Subcutaneous abdominal adipose tissue (tissue), 5 donors: Measurements from ENCODE around the gene MROH7.

Source experiments
- H3K27ac ChIP-seq: one replicate; pipeline ENCODE4 v1.7.0; 2013; ENCODE audit warnings: low read depth, mild to moderate bottlenecking, inconsistent platforms, low read length, moderate library complexity
- H3K27me3 ChIP-seq, 5 donors: one replicate each; pipeline ENCODE4 v1.7.0; 2013; ENCODE audit warnings: low read length in 5 of 5, inconsistent platforms in 1 of 5; ENCODE audit not compliant: control insufficient read depth in 5 of 5, insufficient read depth in 4 of 5
- H3K36me3 ChIP-seq, 5 donors: one replicate each; pipeline ENCODE4 v1.7.0; 2013; ENCODE audit warnings: low read length in 5 of 5; ENCODE audit not compliant: control insufficient read depth in 5 of 5, insufficient read depth in 5 of 5
- H3K4me1 ChIP-seq, 5 donors: one replicate each; pipeline ENCODE4 v1.7.0; 2013; ENCODE audit warnings: low read length in 5 of 5, mild to moderate bottlenecking in 3 of 5, moderate library complexity in 1 of 5; ENCODE audit not compliant: control insufficient read depth in 5 of 5, insufficient read depth in 5 of 5
- H3K4me3 ChIP-seq, 5 donors: one replicate each; pipeline ENCODE4 v1.7.0; 2013; ENCODE audit warnings: low read length in 5 of 5, low read depth in 1 of 5
- H3K9ac ChIP-seq, 5 donors: one replicate each; pipeline ENCODE4 v1.7.0; 2013; ENCODE audit warnings: low read length in 5 of 5, mild to moderate bottlenecking in 4 of 5, moderate library complexity in 3 of 5
- H3K9me3 ChIP-seq, 5 donors: one replicate each; pipeline ENCODE4 v1.7.0; 2013; ENCODE audit warnings: low read length in 5 of 5; ENCODE audit not compliant: control insufficient read depth in 5 of 5
- donor health status: healthy.
- donor health status: healthy.
- donor health status: healthy.
- donor health status: healthy.
- donor health status: healthy.

Gene MROH7

DNA sequence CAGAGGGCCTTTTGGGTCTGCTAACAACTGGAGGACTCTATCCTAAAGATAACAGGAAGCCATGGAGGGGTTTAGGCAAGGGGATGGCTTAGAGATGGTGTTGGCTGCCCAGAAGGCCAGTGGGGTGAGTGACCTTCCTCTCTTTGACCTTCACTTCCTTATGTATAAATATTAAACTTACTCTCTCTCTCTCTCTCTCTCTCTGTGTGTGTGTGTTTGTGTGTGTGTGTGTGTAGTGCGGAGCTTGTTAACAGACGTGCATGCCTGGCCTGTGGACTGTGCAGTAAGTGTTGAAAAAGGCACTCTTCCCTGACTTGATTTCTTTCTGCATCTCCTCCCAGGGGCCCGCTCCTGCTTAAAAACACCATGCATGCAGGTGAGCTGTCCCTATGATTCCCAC is 10.0 kb downstream of the MROH7 start:
- no peaks in the 10 kb centered on the region for H3K27me3 ChIP-seq
- no peak overlapping the region for H3K9ac ChIP-seq
- H3K36me3 ChIP-seq: no peaks in the 10 kb centered on the region
- no peaks in the 10 kb centered on the region for H3K9me3 ChIP-seq
- peaks cover 0 to 9% (median 0%) of the 10 kb centered on the region in 5 donors for H3K4me1 ChIP-seq
- H3K4me3 ChIP-seq: no peak overlapping the region
- H3K27ac ChIP-seq: no peak overlapping the region

DNA sequence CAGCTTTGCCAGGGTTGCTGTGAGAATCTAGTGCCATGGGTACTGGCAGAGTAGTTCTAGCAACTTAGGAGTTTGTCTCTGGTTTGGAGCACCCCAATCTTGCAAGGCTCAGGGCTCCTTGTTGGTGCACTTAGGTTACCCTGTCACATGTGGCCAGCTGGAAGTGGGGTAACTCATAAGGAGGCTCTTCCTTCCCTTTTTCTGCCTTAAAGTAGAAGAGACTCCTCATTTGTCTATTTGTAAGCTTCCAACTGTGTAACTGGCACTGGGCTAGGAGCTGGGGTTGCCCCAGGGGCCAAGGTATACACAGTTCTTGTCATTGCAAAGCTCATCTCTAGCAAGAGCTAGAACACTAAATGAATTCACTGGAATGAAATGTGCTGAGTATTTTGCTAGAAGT is 10.6 kb downstream of the MROH7 start:
- Histone ChIP-seq H3K9me3 (no peaks in the 10 kb centered on the region), H3K4me3 (no peak overlapping the region), H3K27me3 (no peaks in the 10 kb centered on the region), H3K36me3 (no peaks in the 10 kb centered on the region), H3K27ac (no peak overlapping the region), H3K4me1 (peaks cover 0 to 9% (median 0%) of the 10 kb centered on the region in 5 donors), H3K9ac (no peak overlapping the region)

- Histone ChIP-seq H3K27ac (no peak overlapping the region), H3K36me3 (no peaks in the 10 kb centered on the region), H3K27me3 (no peaks in the 10 kb centered on the region), H3K9ac (no peak overlapping the region), H3K4me1 (peaks cover 0 to 9% (median 0%) of the 10 kb centered on the region in 5 donors), H3K9me3 (peaks cover 0 to 4% (median 2%) of the 10 kb centered on the region in 5 donors), H3K4me3 (no peak overlapping the region)
Observed at GRCh38 chr1:54653036-54653435, 11.4 kb downstream of the MROH7 start.

- H3K4me1 ChIP-seq: no peaks in the 10 kb centered on the region
- H3K36me3 ChIP-seq: no peaks in the 10 kb centered on the region
- H3K9me3 ChIP-seq: peaks cover 2 to 13% (median 9%) of the 10 kb centered on the region in 5 donors
- H3K9ac ChIP-seq: no peak overlapping the region
- no peaks in the 10 kb centered on the region for H3K27me3 ChIP-seq
- H3K27ac ChIP-seq: no peak overlapping the region
- H3K4me3 ChIP-seq: no peak overlapping the region
Observed at GRCh38 chr1:54658164-54658913, 16.8 kb downstream of the MROH7 start.

DNA sequence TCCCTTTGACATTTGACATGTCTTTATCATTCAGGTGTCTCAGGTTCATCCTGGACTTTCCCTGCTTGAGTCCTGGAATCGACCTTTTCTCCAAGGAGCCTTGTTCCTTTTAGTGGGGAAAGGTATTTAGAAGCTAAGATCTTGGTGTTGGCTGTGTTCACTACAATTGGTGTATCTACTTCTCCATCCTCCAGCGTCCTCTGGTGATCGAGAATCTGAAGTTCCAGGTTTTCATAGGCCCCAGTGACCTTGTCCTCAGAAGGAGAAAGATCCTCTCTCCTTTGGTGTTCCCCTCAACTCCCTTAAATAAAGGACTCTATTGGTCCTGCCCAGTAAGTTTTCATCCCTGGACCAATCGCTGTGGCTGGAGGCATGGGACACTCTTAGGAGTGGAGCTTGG is 22.1 kb downstream of the MROH7 start:
- Histone ChIP-seq H3K9me3 (peaks cover 0 to 10% (median 2%) of the 10 kb centered on the region in 5 donors), H3K27ac (no peak overlapping the region), H3K27me3 (no peaks in the 10 kb centered on the region), H3K4me1 (no peaks in the 10 kb centered on the region), H3K36me3 (no peaks in the 10 kb centered on the region), H3K4me3 (no peak overlapping the region), H3K9ac (no peak overlapping the region)

GRCh38 chr1:54664364-54664763 is 22.8 kb downstream of the MROH7 start:
- Histone ChIP-seq H3K27me3 (no peaks in the 10 kb centered on the region), H3K27ac (no peak overlapping the region), H3K9ac (no peak overlapping the region), H3K36me3 (no peaks in the 10 kb centered on the region), H3K4me1 (no peaks in the 10 kb centered on the region), H3K4me3 (no peak overlapping the region), H3K9me3 (peaks cover 0 to 8% (median 0%) of the 10 kb centered on the region in 5 donors)

DNA sequence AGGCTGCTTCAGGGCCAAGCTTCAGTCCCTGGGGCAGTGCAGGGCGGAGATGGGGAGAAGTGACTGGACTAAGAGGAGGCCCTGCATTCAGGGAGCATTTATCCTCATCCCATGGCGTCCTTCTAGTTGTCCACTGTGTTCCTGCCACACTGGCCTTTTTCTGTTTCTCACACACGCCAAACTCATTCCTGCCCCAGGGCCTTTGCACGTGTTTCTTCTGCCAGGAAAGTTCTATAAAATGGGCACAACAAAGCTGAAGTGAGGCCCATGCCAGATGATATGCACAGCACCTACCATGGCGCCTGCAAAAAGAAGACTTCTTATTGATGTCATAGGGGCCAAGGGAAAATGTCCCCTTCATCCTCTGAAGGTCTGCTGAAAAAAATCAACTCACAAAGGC is 24.3 kb downstream of the MROH7 start:
- H3K27ac ChIP-seq: no peak overlapping the region
- no peaks in the 10 kb centered on the region for H3K36me3 ChIP-seq
- no peak overlapping the region for H3K9ac ChIP-seq
- H3K9me3 ChIP-seq: peaks cover 0 to 4% (median 0%) of the 10 kb centered on the region in 5 donors
- H3K27me3 ChIP-seq: no peaks in the 10 kb centered on the region
- no peaks in the 10 kb centered on the region for H3K4me1 ChIP-seq
- H3K4me3 ChIP-seq: no peak overlapping the region

- Histone ChIP-seq H3K27ac (no peak overlapping the region), H3K9me3 (peaks cover 0 to 4% (median 0%) of the 10 kb centered on the region in 5 donors), H3K9ac (no peak overlapping the region), H3K36me3 (no peaks in the 10 kb centered on the region), H3K4me3 (no peak overlapping the region), H3K27me3 (no peaks in the 10 kb centered on the region), H3K4me1 (no peaks in the 10 kb centered on the region)
Observed at GRCh38 chr1:54666333-54666732, 24.7 kb downstream of the MROH7 start.

DNA sequence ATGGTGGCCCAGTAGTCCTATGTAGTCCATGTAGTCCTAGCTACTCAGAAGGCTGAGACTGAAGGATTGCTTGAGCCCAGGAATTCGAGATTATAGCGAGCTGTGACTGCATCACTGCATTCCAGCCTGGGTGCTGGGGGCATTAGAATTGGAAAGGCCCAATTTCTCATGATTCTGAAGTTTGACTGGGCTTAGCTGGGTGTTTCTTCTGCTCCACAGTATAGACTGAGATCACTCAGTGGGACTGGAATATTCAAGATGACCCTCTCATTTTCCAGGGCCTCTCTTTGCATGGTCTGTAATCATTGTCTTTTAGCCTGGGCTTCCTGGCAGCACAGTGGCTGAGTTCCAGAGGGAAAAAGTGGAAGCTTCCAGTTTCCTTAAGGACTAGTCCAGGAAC is 26.2 kb downstream of the MROH7 start:
- Histone ChIP-seq H3K9me3 (peaks cover 0 to 4% (median 0%) of the 10 kb centered on the region in 5 donors), H3K27ac (no peak overlapping the region), H3K9ac (no peak overlapping the region), H3K27me3 (no peaks in the 10 kb centered on the region), H3K4me3 (no peak overlapping the region), H3K4me1 (no peaks in the 10 kb centered on the region), H3K36me3 (no peaks in the 10 kb centered on the region)

- Histone ChIP-seq H3K27ac (no peak overlapping the region), H3K36me3 (no peaks in the 10 kb centered on the region), H3K4me3 (no peak overlapping the region), H3K4me1 (no peaks in the 10 kb centered on the region), H3K9me3 (peaks cover 0 to 4% (median 2%) of the 10 kb centered on the region in 5 donors), H3K27me3 (no peaks in the 10 kb centered on the region), H3K9ac (no peak overlapping the region)
Observed at GRCh38 chr1:54668567-54668966, 27.0 kb downstream of the MROH7 start.
